GM23248 (cell line): ENCODE results near the gene TFF1. TPM values are rescaled to one million over a fixed set of nuclear protein-coding genes. Genes with fewer than 3 reads are reported as not detected.

Experiments used
- DNase-seq: peaks from one replicate; pipeline ENCODE4 v3.0.0-alpha.2; 2015
- H2AFZ ChIP-seq: fragments of 200-600 bp; sonication (generic); 2 replicates; pipeline ENCODE4 v1.6.1; 2016; ENCODE audit warnings: antibody characterized with exemption
- H3F3A ChIP-seq: fragments of 200-600 bp; sonication (generic); 2 replicates; pipeline ENCODE4 v1.6.1; 2016; ENCODE audit warnings: mild to moderate bottlenecking, antibody characterized with exemption, mixed run types; ENCODE audit not compliant: insufficient read depth
- H3K27ac ChIP-seq: fragments of 200-600 bp; sonication (generic); 2 replicates; pipeline ENCODE4 v1.5.1; 2016; ENCODE audit warnings: mild to moderate bottlenecking
- H3K27me3 ChIP-seq: fragments of 200-600 bp; sonication (generic); replicated peaks from 2 replicates; pipeline ENCODE4 v1.6.1; 2016; ENCODE audit warnings: mild to moderate bottlenecking; ENCODE audit not compliant: insufficient read depth
- H3K36me3 ChIP-seq: fragments of 200-600 bp; sonication (generic); 2 replicates; pipeline ENCODE4 v1.6.1; 2016; ENCODE audit warnings: low read depth, mild to moderate bottlenecking
- H3K4me1 ChIP-seq: fragments of 200-600 bp; sonication (generic); 2 replicates; pipeline ENCODE4 v1.6.1; 2016; ENCODE audit warnings: mild to moderate bottlenecking; ENCODE audit not compliant: insufficient read depth
- H3K4me2 ChIP-seq: fragments of 200-600 bp; sonication (generic); one replicate; pipeline ENCODE4 v1.6.1; 2016; ENCODE audit warnings: mild to moderate bottlenecking; ENCODE audit not compliant: unreplicated experiment
- H3K4me3 ChIP-seq: fragments of 200-600 bp; sonication (generic); 2 replicates; pipeline ENCODE4 v1.5.1; 2016; ENCODE audit warnings: mild to moderate bottlenecking
- H3K79me2 ChIP-seq: fragments of 200-600 bp; sonication (generic); 2 replicates; pipeline ENCODE4 v1.6.1; 2016; ENCODE audit warnings: mild to moderate bottlenecking; ENCODE audit not compliant: insufficient read depth
- H3K9ac ChIP-seq: fragments of 200-600 bp; sonication (generic); 2 replicates; pipeline ENCODE4 v1.6.1; 2016; ENCODE audit warnings: mild to moderate bottlenecking
- H3K9me2 ChIP-seq: fragments of 200-600 bp; sonication (generic); 2 replicates; pipeline ENCODE4 v1.6.1; 2016; ENCODE audit warnings: mixed run types, mild to moderate bottlenecking, moderate library complexity; ENCODE audit not compliant: insufficient read depth
- H3K9me3 ChIP-seq: fragments of 200-600 bp; sonication (generic); one replicate; pipeline ENCODE4 v1.6.1; 2017; ENCODE audit warnings: low read depth
- H4K20me1 ChIP-seq: fragments of 200-600 bp; sonication (generic); 2 replicates; pipeline ENCODE4 v1.6.0; 2016; ENCODE audit not compliant: insufficient read depth
- EZH2 ChIP-seq: fragments of 200-600 bp; sonication (generic); IDR thresholded peaks from 2 replicates; pipeline ENCODE4 v1.6.1; 2018; ENCODE audit warnings: antibody characterized with exemption, mild to moderate bottlenecking; ENCODE audit not compliant: insufficient read depth, poor library complexity, severe bottlenecking
- EZH2phosphoT487 ChIP-seq: fragments of 200-600 bp; sonication (generic); IDR thresholded peaks from 2 replicates; pipeline ENCODE4 v1.6.1; 2018; ENCODE audit warnings: antibody characterized with exemption, moderate library complexity, mild to moderate bottlenecking, low read depth; ENCODE audit not compliant: insufficient read depth
- WGBS, 2 experiments: methylation state at CpG; one replicate each; pipeline ENCODE4 v1.1.6; 2015 to 2017; ENCODE audit warnings: low lambda C conversion rate in 2 of 2, low coverage in 1 of 2; ENCODE audit errors: missing lambda C conversion rate in 2 of 2; 5-methylcytosine and 5-hydroxymethylcytosine counted together
- in situ Hi-C: fragments of 300-500 bp; cut with MboI; formaldehyde crosslinking; loops from 2 replicates; pipeline ENCODE4 v1.15.0; 2020
- polyA plus RNA-seq: library from polyadenylated mRNA; unstranded; fragments of >200 nt; fragmentation: Nextera tagmentation; extraction: Ambion mirVana; gene quantifications from 2 replicates; pipeline ENCODE4 v1.2.1, GENCODE V29; 2016
- total RNA-seq: library from RNA; depleted of rRNA; stranded (reverse); fragments of >200 nt; shearing (Covaris generic); gene quantifications from 2 replicates; pipeline ENCODE4 v1.2.3, GENCODE V29; 2014

TFF1 gene
- total and polyA plus RNA-seq, 2 experiments from 2014 or later, result not detected

DNA sequence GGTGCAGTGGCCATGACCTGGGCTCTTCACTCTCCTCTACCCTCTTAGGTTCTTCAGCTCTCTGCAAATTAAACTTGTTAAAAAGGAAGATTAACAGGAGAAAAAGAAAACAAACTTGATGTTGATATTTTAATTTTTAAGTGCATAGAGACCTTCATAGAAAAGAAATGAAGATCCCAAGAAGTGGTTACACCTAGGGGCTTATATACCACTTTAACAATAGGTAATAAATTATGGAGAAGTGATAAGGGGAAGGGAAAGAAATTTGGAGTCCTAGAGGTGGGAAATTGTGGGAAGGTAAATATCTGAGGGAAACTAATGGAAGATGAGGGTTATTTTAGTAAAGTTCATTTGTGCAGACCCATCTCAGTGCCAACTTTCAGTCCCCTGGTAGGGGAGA, 34.7 kb downstream of the TFF1 start:
- no peak for TF ChIP-seq EZH2
- TF ChIP-seq EZH2phosphoT487, result no peak
- no peaks in the 10 kb centered on the region for H3K4me1 ChIP-seq
- no peak overlapping the region for H3K27ac ChIP-seq
- in situ Hi-C loops, result no loop called here
- no peaks in the 10 kb centered on the region for H3K9me3 ChIP-seq
- H4K20me1 ChIP-seq, result no peaks in the 10 kb centered on the region
- no peaks in the 10 kb centered on the region for H3K79me2 ChIP-seq
- no peaks in the 10 kb centered on the region for H3K9me2 ChIP-seq
- DNase-seq, result no peak
- no peaks in the 10 kb centered on the region for H3K36me3 ChIP-seq
- H3F3A ChIP-seq, result no peaks in the 10 kb centered on the region
- H3K9ac ChIP-seq, result no peak overlapping the region
- H3K27me3 ChIP-seq, result peaks cover 33% of the 10 kb centered on the region
- no peak overlapping the region for H3K4me2 ChIP-seq
- no peak overlapping the region for H3K4me3 ChIP-seq
- H2AFZ ChIP-seq, result no peak overlapping the region

DNA sequence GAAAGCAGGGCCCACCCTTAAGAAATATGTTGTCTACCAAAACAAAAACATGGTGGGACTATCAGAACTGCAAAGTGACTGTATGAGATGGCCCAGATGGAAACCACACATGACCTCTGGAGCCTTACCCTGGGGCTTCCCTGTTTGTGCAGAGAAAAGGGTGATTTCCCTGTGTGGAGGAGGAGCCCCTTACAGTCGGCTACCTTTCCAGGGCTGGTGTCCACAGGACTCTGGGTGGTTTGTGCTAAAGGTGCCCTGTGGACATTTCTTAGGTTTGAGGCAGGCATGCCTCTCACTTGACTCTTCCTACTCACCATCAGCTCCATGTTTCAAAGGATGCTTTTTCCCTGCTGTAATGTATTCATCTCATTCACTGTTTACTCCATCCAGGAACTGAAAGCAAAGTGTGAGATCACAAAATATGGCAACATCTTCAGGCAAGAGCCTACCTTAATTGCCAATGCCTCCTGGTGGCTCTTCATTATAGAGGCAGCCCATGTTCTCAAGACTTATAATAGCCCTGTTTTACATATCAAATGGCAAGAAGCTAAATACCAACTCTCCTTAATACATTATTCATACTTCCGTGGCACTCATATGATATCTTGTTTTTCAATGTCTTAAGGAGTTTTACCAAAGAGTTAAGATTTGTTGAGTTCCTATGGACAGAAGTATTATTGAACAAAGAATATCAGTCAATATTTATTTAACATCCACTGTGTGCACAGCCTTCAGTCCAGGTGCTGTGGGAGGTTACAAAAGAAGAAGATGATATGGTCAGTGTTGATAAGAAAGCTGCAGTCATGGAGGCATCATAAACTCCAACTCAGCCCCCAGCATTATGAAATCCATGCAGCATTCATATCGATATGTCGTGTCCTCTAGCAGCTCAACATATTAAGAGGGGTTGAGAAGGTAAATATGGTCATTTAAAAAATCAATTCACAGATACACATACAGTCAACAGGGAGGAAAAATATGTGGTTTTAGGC, 35.7 kb downstream of the TFF1 start:
- Histone ChIP-seq H3K36me3 (no peaks in the 10 kb centered on the region), H3K79me2 (no peaks in the 10 kb centered on the region), H3K27ac (no peak overlapping the region), H3F3A (no peaks in the 10 kb centered on the region), H3K9me3 (no peaks in the 10 kb centered on the region), H3K9me2 (no peaks in the 10 kb centered on the region), H3K9ac (no peak overlapping the region), H2AFZ (no peak overlapping the region), H4K20me1 (no peaks in the 10 kb centered on the region), H3K4me1 (no peaks in the 10 kb centered on the region), H3K4me2 (no peak overlapping the region), H3K27me3 (peaks cover 26% of the 10 kb centered on the region), H3K4me3 (no peak overlapping the region)
- in situ Hi-C loops, result no loop called here
- no peak for DNase-seq
- WGBS, 2 experiments, result 23 to 36% methylated on average over 4 of the region's 4 CpGs
- no peak for TF ChIP-seq EZH2
- TF ChIP-seq EZH2phosphoT487, result no peak

DNA sequence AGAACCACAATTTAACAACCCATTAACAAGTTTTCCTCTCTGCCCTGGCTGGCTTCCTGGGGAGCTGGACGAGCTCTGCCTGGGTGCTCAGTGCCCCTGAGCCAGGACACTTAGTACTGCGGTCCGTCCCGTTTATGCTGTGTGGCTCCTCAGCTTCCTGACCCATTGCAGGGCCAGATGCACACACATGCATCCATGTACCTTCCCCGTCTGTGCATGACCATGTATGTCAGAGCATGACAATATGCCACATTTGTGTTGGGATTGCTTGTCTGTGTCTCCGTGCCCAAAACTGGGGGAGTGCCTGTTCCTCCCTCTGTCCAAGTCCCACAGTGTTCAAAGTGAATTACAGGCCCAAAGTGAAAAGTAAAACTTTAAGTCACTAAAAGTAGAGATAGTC, 41.4 kb downstream of the TFF1 start:
- Histone ChIP-seq H2AFZ (no peak overlapping the region), H3K27me3 (peaks cover 22% of the 10 kb centered on the region), H3K9ac (no peak overlapping the region), H3K79me2 (no peaks in the 10 kb centered on the region), H3K4me1 (no peaks in the 10 kb centered on the region), H3K9me3 (no peaks in the 10 kb centered on the region), H3K9me2 (no peaks in the 10 kb centered on the region), H3F3A (no peaks in the 10 kb centered on the region), H3K27ac (no peak overlapping the region), H3K36me3 (no peaks in the 10 kb centered on the region), H4K20me1 (no peaks in the 10 kb centered on the region), H3K4me2 (no peak overlapping the region), H3K4me3 (no peak overlapping the region)
- in situ Hi-C loops, result no loop called here
- no peak for TF ChIP-seq EZH2phosphoT487
- no peak for TF ChIP-seq EZH2
- 43 to 47% methylated on average over 6 of the region's 6 CpGs for WGBS, 2 experiments
- DNase-seq, result no peak

DNA sequence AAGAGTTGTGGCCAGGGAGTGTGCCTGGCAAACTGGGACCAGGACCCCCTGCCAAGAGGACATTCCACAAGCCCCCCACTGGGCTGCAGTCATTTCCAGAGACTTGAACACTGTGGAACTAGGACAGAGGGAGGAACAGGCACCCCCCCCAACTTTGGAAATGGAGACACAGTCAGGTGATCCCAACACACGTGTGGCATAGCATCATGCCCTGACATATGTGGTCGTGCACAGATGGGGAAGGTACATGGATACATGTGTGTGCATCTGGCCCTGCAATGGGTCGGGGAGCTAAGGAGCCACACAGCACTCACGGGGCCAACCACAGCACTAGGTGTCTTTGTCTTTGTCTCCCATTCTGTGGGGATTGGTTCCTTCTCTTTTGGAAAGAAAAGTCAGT, 44.5 kb downstream of the TFF1 start:
- H4K20me1 ChIP-seq, result no peaks in the 10 kb centered on the region
- no peaks in the 10 kb centered on the region for H3K4me1 ChIP-seq
- H3F3A ChIP-seq, result no peaks in the 10 kb centered on the region
- H3K9ac ChIP-seq, result no peak overlapping the region
- H3K79me2 ChIP-seq, result no peaks in the 10 kb centered on the region
- peaks cover 12% of the 10 kb centered on the region for H3K27me3 ChIP-seq
- no peak overlapping the region for H3K27ac ChIP-seq
- TF ChIP-seq EZH2phosphoT487 (no peak), EZH2 (no peak)
- H3K4me3 ChIP-seq, result no peak overlapping the region
- no peaks in the 10 kb centered on the region for H3K36me3 ChIP-seq
- H3K9me2 ChIP-seq, result no peaks in the 10 kb centered on the region
- no peaks in the 10 kb centered on the region for H3K9me3 ChIP-seq
- no peak overlapping the region for H2AFZ ChIP-seq
- no peak overlapping the region for H3K4me2 ChIP-seq
- in situ Hi-C loops, result no loop called here
- no peak for DNase-seq
- WGBS, 2 experiments, result 19 to 27% methylated on average over 4 of the region's 4 CpGs
